Neural cell (in vitro differentiated cells): ENCODE results near the gene GLT8D2.

Source experiments
- CTCF ChIP-seq: fragments of 450-650 bp; IDR thresholded peaks from 2 replicates; pipeline ENCODE4 v1.5.1; 2014; ENCODE audit warnings: antibody characterized with exemption, mild to moderate bottlenecking, moderate library complexity; ENCODE audit not compliant: poor library complexity, severe bottlenecking
- EP300 ChIP-seq: fragments of 450-650 bp; conservative IDR thresholded peaks from 2 replicates; pipeline ENCODE4 v1.6.1; 2014; ENCODE audit warnings: antibody characterized with exemption, mild to moderate bottlenecking, moderate library complexity; ENCODE audit not compliant: poor library complexity, severe bottlenecking
- EZH2 ChIP-seq: fragments of 200-600, 300-800 bp; shearing (Covaris generic), sonication (generic); IDR thresholded peaks from 2 replicates; pipeline ENCODE4 v1.6.1; 2014; ENCODE audit warnings: antibody characterized with exemption, low read length, borderline replicate concordance, mild to moderate bottlenecking; ENCODE audit not compliant: insufficient read depth, poor library complexity, severe bottlenecking
- POLR2AphosphoS5 ChIP-seq: IDR thresholded peaks from 2 replicates; pipeline ENCODE4 v1.6.1; 2012
- RAD21 ChIP-seq: fragments of 450-650 bp; conservative IDR thresholded peaks from 2 replicates; pipeline ENCODE4 v1.6.1; 2014; ENCODE audit warnings: antibody characterized with exemption, mild to moderate bottlenecking, moderate library complexity
- REST ChIP-seq: IDR thresholded peaks from 2 replicates; pipeline ENCODE4 v1.6.1; 2012; ENCODE audit warnings: borderline replicate concordance
- SMC3 ChIP-seq: fragments of 450-650 bp; conservative IDR thresholded peaks from 2 replicates; pipeline ENCODE4 v1.6.1; 2014; ENCODE audit warnings: antibody characterized with exemption, mild to moderate bottlenecking, moderate library complexity; ENCODE audit not compliant: poor library complexity
- TAF1 ChIP-seq: IDR thresholded peaks from 2 replicates; pipeline ENCODE4 v1.6.1; 2012; ENCODE audit warnings: low read depth

GRCh38 chr12:103997286-103997900, 52.6 kb downstream of the GLT8D2 start:
- TF ChIP-seq POLR2AphosphoS5 (no peak), TAF1 (no peak), CTCF (no peak), EP300 (no peak), RAD21 (no peak), EZH2 (no peak), SMC3 (no peak), REST (no peak)
